NCI-H69 (cell line): ENCODE measurements around the gene UNC119.
A peak's percentile ranks its signal among the peaks of the same experiment; 100 is the strongest.

ENCODE experiments used
- DNase-seq: peaks from one replicate; lab custom pipeline; 2025; lab: John Stamatoyannopoulos, UW

The UNC119 gene

GRCh38 chr17:28544402-28545140 is 7.9 kb downstream of the UNC119 start:
- no peak for DNase-seq

DNA sequence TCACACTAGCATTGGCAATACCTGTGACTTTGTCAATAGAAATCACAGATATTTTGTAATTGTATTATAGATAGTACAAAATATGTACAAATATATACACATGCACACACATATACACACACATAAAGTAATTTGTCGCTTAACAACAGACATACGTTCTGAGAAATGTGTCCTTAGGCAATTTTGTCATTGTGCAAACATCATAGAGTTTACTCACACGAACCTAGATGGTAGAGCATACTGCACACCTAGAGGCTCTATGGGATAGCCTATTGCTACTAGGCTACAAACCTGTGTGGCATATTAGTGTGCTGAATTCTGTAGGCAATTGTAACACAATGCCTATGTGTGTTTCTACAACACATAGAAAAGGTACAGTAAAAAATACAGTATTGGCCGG is 11.0 kb downstream of the UNC119 start:
- no peak for DNase-seq

GRCh38 chr17:28540231-28540630 is 12.2 kb downstream of the UNC119 start:
- DNase-seq, result peak; percentile 49

DNA sequence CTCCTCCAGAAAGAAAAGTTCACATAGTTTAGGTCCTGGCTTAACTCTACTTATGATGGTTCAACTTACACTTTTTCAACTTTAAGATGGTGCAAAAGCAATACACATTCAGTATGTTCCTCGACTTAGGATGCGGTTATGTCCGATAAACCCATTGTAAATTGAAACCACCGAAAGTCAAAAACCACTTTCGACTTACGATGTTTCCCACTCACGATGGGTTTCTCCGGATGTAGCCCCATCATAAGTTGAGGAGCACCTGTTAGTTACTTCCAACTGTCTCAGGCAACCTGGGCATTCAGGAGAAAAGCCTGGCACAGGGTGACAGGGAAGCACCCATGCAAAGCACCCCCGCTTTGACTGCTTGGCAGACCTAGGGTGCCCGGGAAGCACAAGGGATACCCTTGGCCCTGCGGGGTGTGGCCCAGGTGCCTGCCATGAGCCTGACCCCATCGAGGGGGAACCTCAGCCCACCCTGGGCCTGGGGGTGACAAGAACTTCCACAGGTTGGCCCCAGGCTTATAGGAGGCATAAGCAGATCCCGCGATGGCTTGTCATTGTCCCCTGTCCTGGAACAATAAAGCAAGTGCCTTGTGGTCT is 14.0 kb downstream of the UNC119 start:
- DNase-seq, result no peak

DNA sequence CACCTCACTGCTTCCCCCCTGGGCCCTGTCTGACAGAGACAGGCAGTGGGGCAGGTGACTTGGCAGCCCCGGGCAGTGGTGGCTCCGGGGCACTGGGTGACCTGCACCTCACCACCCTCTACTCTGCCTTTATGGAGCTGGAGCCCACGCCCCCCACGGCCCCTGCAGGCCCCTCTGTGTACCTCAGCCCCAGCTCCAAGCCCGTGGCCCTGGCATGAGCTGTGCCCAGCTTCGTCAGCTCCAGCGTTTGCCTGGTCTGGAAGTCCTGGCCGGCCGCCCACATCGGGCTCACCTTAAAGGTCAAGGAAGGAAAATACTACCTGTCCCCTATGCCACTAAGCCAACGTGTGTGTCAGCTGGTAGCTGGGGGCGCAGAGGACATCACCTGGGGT is 15.2 kb downstream of the UNC119 start:
- DNase-seq, result no peak

DNA sequence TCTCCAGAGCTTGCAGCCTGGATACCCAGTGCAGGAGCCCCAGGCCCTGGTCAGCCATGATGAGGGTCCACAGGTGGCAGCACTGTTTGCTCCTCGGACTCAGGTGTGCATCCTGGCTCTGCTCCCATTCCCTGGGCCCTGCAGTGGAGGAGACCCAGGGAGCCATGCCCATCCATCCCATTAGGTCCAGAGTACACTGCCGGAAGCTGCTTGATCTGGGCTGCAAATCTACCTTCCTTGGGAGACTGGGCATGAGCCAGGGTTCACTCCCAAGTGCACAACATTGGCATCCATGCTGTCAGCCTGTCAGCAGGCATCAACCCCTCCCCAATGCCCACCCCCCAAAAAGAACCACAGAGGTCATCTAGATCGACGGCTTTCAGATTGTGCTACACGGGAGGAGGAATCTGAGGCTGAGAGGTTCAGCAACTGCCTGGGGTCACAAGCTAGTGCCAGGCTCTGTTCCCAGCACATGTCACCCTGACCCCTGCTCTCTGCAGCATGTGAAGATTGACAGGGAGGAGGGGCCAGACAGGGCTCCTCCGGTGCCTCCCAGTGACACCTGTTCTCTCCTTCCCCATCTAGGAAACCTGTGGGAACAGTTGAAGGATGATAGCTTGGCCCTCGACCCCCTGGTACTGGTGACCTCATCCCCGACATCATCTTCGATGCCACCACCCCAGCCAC is 15.7 kb downstream of the UNC119 start:
- DNase-seq, result peak; percentile 56

DNA sequence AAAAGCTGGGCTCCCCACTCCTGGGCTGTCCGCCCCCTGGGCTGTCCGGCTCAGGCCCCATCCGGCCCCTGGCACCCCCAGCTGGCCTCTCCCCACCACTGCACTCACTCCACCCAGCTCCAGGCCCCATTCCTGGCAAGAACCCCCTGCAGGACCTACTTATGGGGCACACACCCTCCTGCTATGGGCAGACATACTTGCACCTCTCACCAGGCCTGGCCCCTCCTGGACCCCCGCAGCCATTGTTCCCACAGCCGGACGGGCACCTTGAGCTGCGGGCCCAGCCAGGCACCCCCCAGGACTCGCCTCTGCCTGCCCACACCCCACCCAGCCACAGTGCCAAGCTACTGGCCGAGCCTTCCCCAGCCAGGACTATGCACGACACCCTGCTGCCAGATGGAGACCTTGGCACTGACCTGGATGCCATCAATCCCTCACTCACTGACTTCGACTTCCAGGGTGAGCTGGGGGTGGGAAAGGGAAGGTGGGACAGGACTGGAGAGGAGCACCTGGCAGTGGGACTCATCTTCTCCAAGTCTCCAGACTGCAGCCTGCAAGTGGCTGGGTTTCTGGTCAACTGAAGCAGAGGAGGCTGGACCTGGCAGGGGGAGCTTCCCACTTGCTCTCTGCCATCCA is 17.6 kb downstream of the UNC119 start:
- DNase-seq, result no peak

DNA sequence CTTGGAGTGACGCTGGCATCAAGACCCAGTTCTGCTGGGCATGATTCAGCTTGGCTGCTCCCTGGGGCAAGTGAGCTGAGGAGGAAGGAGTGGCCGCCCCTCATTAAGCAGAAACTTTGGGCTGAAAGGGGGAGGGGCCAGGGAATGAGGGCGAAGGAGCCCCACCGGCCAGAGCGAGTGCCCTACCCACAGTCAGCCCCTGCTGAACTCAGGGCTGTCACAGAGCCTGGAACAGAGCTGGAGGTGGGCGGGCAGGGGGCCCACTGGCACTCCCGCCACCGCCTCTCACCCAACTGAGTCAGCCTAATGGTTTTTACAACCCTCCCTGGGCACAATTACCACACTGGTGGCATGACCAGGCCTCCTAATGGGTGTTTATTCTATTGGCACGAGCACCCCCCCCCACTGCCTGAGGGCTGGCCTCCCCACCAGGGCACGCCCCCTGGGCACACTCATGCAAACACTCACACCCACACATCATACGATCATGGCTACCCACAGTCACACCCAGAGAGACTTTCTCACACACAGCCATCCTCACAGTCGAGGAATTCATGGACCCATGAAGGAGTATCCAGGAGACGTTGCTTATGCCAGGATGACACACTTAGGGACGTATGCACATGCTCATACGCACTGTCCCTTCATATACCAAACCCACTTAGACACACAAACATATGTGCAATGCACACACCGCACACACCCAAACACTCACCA is 19.2 kb downstream of the UNC119 start:
- DNase-seq, result no peak

- DNase-seq, result no peak
Observed at GRCh38 chr17:28532050-28532960, 20.1 kb downstream of the UNC119 start.

GRCh38 chr17:28530926-28531325 is 21.5 kb downstream of the UNC119 start:
- no peak for DNase-seq

GRCh38 chr17:28530250-28530649 is 22.2 kb downstream of the UNC119 start:
- DNase-seq, result no peak

DNA sequence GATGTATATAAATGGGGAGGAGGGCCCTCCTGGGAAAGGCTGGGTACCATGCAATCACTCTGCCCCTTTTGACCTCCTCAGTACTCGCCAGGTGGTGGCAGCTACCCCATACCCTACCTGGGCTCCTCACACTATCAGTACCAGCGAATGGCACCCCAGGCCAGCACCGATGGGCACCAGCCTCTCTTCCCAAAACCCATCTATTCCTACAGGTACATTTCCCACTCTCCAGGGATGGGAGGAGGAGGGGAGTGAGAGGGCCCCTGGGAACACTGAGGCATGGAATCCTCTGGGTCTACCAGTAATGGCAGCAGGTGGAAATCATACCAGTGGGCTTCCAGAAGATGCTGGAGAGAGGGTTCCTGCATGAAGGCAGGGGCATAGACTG is 23.4 kb downstream of the UNC119 start:
- DNase-seq, result no peak

DNA sequence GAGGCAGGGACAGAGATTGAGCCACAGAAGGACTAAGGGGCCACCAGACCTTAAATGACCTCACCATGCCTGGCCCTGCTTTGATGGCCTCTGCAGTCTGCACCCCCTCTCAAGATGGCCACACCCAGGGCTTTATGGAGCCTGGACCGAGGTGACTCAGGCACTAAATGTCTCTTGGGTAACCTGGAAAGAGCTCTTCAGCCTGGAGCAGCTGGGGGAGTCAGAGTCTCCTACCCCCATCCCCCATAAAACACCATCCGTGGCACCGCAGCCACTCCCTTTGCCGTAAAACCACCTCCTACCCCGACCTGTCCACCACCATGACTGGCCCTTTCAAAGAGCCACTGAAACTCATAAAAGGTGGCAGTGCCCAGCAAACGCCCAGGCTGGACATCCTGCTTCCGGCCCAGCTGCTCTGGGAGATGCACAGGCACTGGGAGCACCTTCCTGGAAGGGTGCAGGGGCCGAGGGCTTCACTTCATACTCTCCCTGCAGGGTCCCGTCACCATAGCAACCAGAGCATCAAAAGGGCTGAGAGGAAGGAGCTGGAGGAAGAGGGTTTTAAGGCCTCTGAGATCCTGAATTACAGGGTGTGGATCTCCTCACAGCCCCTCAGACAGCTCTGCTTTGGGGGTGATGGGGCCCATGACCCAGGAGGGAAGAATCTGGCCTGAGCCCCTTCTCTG is 24.0 kb downstream of the UNC119 start:
- DNase-seq, result peak; percentile 28

DNA sequence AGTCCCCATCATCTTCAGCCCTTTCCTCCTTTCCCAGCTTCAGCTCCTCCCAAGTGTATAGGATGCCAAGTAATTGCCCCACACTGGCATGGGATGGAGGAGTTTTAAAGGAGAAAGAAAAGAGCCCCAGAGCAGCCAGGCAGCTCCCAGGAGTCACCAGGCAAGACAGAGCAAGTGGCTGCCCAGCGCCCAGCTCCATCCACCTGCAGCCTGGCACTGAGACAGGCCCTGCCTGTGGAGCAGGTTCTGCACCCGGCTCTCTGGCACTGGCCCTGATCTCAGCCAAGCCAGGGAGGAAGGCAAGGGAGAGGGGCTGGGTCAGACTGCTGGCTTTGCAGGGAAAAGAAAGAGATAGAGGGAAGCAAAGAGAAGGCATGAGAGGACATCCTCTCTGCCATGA is 24.6 kb downstream of the UNC119 start:
- no peak for DNase-seq

DNA sequence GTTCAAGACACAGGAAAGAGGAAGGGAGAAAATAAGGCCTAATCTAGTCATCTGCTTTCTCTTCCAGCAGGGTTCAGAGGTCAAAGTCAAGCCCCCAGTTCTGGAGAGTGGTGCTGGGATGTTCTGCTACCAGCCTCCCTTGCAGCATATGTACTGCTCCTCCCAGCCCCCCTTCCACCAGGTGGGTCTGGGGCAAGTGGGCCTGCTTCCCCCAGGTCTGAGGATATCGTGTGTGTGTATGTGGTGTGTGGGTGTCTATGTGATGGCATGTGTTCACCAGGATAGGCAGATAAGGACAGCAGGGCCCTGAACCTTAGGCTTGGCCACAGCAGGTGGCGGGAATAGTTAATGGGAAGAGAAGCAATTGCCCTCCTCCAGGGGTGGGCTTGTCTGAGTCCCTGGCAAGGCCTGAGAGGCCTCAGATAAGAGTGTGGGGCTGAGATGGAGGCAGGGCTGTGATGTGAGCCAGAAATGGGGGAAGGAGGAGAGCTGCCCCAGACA is 25.2 kb downstream of the UNC119 start:
- DNase-seq, result no peak

- no peak for DNase-seq
Observed at GRCh38 chr17:28526381-28526780, 26.0 kb downstream of the UNC119 start.

- no peak for DNase-seq
Observed at GRCh38 chr17:28524476-28525424, 27.7 kb downstream of the UNC119 start.

GRCh38 chr17:28523876-28524275 is 28.5 kb downstream of the UNC119 start:
- no peak for DNase-seq

DNA sequence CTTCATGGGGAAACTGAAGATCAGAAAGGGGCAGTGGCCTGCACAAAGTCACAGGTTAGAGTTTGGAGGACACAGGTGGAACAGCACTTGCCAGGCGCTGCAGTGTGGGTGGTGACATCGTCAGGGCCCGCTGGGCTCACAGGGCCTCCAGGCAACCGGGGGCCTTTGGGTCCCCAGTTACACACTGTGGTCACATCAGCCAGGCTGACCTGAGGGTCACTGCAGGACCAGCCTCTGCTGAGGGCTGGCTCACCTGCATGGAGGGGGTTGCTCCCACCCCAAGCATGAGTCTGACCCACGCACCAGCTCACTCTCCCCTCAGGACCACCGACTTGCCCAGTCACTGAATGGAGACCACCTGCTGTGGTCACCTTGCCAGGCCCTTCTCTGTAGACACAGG is 29.2 kb downstream of the UNC119 start:
- no peak for DNase-seq
